Muscle of arm (tissue), 14 donors: ENCODE measurements around the gene BRPF3. TPM values are rescaled to one million over a fixed set of nuclear protein-coding genes. Genes with fewer than 3 reads are reported as not detected.

ENCODE experiments used
- DNase-seq: peaks from one replicate; pipeline ENCODE4 v3.0.0-alpha.2; 2013
- long read RNA-seq, 11 donors: transcript quantifications; one replicate each; lab custom pipeline, GENCODE V29; 2026
- polyA plus RNA-seq, 12 donors: library from polyadenylated mRNA; unstranded; fragments of 120-200 nt; gene quantifications; one replicate each; pipeline ENCODE4 v1.2.1, GENCODE V29; 2013; ENCODE audit not compliant: insufficient read length in 12 of 12

The BRPF3 gene
- 10 to 100 TPM in 11 of 12 donors, not detected in 1; 21.2 to 63.5 (median 26.1) TPM for polyA plus RNA-seq
- long read RNA-seq, donor 1, partial matches to known transcripts = 36 of 37 reads
- long read RNA-seq, donor 1, other reads (novel, unspliced or antisense) = 0 of 37 reads
- long read RNA-seq, donor 2 = 0 reads
- long read RNA-seq, donor 3 = 0 reads
- long read RNA-seq, donor 4 = 0 reads
- long read RNA-seq, donor 5, full-length matches to known transcripts = 1 of 1 reads
- long read RNA-seq, donor 5, partial matches to known transcripts = 0 of 1 reads
- long read RNA-seq, donor 5, other reads (novel, unspliced or antisense) = 0 of 1 reads
- long read RNA-seq, donor 6, full-length matches to known transcripts = 2 of 2 reads
- long read RNA-seq, donor 6, partial matches to known transcripts = 0 of 2 reads
- long read RNA-seq, donor 6, other reads (novel, unspliced or antisense) = 0 of 2 reads
- long read RNA-seq, donor 7 = 0 reads
- long read RNA-seq, donor 8, partial matches to known transcripts = 5 of 5 reads
- long read RNA-seq, donor 8, other reads (novel, unspliced or antisense) = 0 of 5 reads
- long read RNA-seq, donor 9 = 0 reads
- long read RNA-seq, donor 10, full-length matches to known transcripts = 2 of 2 reads
- long read RNA-seq, donor 10, partial matches to known transcripts = 0 of 2 reads
- long read RNA-seq, donor 10, other reads (novel, unspliced or antisense) = 0 of 2 reads
- long read RNA-seq, donor 11, full-length matches to known transcripts = 1 of 6 reads
- long read RNA-seq, donor 11, partial matches to known transcripts = 5 of 6 reads
- long read RNA-seq, donor 11, other reads (novel, unspliced or antisense) = 0 of 6 reads

- DNase-seq = peak; percentile 79
Observed at GRCh38 chr6:36196113-36196879, at the start of gene BRPF3. TSS of gene BRPF3 (plus strand) at chr6:36196744. CDS start at chr6:36200323, 3,579 bp downstream.

GRCh38 chr6:36147294-36147693 is 49.2 kb upstream of the BRPF3 start:
- no peak for DNase-seq

- DNase-seq = no peak
Observed at GRCh38 chr6:36149476-36149875, 47.1 kb upstream of the BRPF3 start.

- no peak for DNase-seq
Observed at GRCh38 chr6:36150283-36150682, 46.3 kb upstream of the BRPF3 start.

- no peak for DNase-seq
Observed at GRCh38 chr6:36154286-36154685, 42.3 kb upstream of the BRPF3 start.

- DNase-seq = no peak
Observed at GRCh38 chr6:36155662-36156061, 40.9 kb upstream of the BRPF3 start.

- no peak for DNase-seq
Observed at GRCh38 chr6:36160147-36160760, 36.3 kb upstream of the BRPF3 start.

GRCh38 chr6:36169023-36170007 is 27.2 kb upstream of the BRPF3 start:
- no peak for DNase-seq

GRCh38 chr6:36170704-36171103 is 25.8 kb upstream of the BRPF3 start:
- DNase-seq = no peak

GRCh38 chr6:36171573-36171972 is 25.0 kb upstream of the BRPF3 start:
- DNase-seq = no peak

- no peak for DNase-seq
Observed at GRCh38 chr6:36177166-36177565, 19.4 kb upstream of the BRPF3 start.

- no peak for DNase-seq
Observed at GRCh38 chr6:36178544-36178943, 18.0 kb upstream of the BRPF3 start.

GRCh38 chr6:36180126-36180525 is 16.4 kb upstream of the BRPF3 start:
- no peak for DNase-seq

- DNase-seq = no peak
Observed at GRCh38 chr6:36184311-36184710, 12.2 kb upstream of the BRPF3 start.

- DNase-seq = no peak
Observed at GRCh38 chr6:36186199-36186598, 10.3 kb upstream of the BRPF3 start.

- no peak for DNase-seq
Observed at GRCh38 chr6:36187446-36187845, 9.1 kb upstream of the BRPF3 start.

- DNase-seq = no peak
Observed at GRCh38 chr6:36195471-36196112, 952 bp upstream of the BRPF3 start.

- DNase-seq = peak; percentile 98
Observed at GRCh38 chr6:36196880-36197548, 470 bp downstream of the BRPF3 start.

- DNase-seq = no peak
Observed at GRCh38 chr6:36197739-36198221, 1.2 kb downstream of the BRPF3 start.
